GM18505 (cell line): ENCODE data around the gene ELAVL3.

Experiments used
- ATAC-seq: cut with Tn5 transposase; IDR thresholded peaks from one replicate; pipeline ENCODE4 v1.9.1; 2021; ENCODE audit not compliant: unreplicated experiment
- POLR2A ChIP-seq: IDR thresholded peaks from 4 replicates; pipeline ENCODE4 v1.6.1; 2011; ENCODE audit warnings: borderline replicate concordance; ENCODE audit not compliant: insufficient read depth, insufficient read length; ENCODE audit errors: extremely low read depth

The ELAVL3 gene

DNA sequence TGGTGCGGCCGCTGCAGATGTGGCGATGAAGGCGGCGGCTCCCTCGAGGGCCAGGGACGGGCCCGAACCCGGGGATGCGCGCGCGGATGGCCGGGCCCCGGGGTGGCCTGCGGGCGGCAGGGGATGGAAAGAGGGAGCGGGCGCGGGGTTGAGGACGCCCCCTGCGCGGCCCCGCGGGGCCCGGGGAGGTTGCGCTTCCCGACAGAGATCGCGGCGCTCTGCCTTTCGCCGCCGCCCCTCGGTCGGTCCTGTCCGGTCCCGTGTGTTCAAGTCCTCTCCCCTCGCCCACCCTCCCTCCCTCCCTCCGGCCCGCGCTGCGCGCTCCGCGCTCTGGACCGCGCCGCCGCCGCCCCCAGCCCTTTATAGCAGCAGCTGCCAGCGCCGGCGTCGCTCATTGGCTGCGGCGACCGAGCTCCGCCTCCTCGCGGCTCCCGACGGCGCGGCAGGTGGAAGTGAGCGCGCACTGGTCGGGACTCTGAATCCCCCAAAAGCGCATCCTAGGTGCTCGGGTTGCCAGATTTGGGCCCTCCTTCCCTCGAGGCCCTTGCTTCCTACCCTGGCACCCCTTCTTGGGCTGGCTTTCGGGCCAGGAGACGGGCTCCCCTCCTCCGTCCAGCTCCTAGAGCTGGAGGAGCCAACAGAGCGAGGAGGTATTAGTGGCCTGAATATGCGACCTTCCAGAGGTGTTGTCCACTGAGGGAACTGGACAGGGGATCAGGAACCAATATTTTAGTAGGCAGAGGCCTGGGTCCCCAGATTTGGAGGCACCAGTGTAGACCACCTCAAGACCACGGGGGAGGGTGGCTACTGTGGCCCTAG, at the start of gene ELAVL3:
Gene ELAVL3 (minus strand): TSS at position 332 of the 819 bp plus-strand sequence. CDS start 438 bp downstream, outside the sequence.
- TF ChIP-seq POLR2A: no peak
- no peak for ATAC-seq

DNA sequence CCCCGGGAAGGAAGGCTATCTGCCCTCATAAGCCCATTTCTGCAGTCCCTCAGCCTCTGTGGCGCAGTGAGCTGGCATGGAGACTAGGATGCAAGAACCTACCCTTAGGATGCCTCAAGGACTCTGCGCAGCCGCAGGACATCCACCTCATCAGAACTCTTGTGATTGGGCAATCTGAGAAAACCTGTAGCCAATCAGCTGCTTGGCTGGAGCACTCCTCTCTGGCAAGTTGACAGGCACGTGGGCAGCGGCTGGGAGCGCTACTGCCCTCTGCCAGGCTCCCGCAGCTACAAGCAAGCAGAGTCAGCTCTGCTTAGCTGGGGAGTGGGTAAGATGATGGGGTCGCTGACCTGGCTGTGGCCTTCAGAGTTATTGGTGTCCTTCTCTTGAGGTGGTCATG, 49.6 kb upstream of the ELAVL3 start:
- ATAC-seq: no peak

DNA sequence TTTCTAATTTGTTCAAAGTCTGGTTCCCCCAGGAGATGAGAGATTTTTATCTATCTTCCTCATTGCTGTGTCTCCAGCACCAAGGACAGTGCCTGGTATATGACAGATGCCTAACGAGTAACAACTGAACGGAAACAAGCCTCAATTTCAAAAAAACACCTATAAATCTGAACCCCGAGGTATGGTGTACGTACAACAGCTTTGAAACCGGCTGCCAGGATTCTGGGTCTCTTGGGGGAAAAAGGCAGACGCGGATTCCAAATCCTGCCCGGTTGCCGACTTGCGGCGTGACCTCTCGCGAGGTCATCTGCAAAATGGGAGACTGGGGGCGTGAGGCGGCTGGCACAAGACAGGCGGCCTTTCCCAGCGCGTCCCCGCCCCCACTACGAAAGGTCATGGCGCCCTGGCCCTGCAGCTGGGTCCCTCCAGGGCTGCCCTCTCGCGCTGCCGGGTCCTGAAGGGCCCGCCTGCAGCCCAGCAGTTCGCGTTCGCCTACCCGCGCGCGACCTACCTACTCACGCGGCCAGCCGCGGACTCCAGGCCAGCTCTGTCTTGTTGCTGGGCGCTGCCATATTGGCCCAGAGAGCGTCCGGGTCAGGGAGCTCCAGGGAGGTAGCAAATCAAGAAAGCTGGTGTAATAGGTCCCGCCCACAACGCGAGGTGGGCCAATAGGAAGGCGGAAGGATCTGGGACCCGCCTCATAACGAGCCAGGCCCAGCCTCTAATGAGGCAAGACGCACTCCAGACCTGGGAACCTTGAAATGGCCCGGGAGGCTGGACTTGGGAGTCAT, 47.9 kb upstream of the ELAVL3 start, which contains the start of gene ECSIT:
Gene ECSIT (minus strand): TSS at position 584 of the 791 bp plus-strand sequence. CDS start 9,964 bp downstream, outside the sequence.
- ATAC-seq: peak; percentile 88
- peak; percentile 74 for TF ChIP-seq POLR2A

More for the DNA sequence above, 49.6 kb upstream of the ELAVL3 start:
- no peak for TF ChIP-seq POLR2A

DNA sequence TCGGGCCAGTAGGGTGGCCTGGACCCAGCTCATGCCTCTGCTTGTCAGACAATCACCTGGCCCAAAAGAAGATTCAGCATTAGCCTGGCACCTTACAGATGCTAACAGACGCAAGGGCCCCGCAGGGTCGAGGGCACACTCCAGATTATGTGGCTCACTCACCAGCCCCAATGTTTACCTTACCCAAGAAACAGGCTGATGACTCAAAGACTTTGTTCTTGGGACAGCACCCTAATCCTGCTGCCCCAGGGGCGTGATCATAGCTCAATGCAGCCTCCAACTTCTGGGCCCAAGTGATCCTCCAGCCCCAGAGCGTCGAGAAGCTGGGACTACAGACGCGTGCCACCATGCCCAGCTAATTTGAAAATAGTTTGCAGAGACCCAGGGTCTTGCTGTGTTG, 38.3 kb upstream of the ELAVL3 start:
- ATAC-seq: no peak
- no peak for TF ChIP-seq POLR2A

DNA sequence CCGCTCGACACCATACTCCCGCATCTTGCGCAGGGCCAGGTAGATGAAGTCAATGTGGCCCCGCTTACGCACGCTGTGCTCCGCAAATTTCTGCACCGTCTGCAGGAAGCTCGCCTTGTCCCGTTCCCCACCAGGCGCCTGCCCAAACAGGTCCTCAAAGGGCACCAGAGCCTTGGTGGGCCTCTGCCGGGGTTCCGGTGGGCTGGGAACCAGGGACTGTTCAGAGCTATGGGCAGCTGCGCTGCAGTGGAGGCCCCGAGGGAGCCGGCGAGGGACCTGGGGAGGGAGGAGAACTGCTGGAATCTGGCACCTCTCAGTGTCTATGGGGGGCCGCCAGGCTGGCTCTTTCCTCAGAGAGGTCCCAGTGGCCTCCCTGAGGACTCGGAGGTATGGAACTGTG, 33.1 kb upstream of the ELAVL3 start:
- ATAC-seq: no peak
- no peak for TF ChIP-seq POLR2A

DNA sequence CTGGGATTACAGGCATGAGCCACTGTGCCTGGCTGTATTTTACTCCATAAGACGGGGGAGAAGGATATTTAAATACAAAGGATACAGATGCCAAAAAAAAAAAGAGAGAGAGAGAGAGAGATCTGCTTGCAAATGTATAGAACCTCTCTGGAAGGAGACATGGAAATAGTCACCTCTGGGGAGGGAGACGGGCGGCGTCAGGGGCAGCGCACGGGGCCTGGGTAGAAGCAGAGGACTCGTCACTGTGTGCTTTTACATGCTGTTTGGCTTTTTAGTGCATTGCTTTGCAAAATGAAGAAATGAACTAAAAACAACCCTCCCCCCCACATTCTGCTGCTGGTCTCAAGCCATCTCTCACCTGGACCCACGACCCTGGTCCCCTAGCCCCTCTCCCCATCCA, 29.6 kb upstream of the ELAVL3 start:
- ATAC-seq: no peak

DNA sequence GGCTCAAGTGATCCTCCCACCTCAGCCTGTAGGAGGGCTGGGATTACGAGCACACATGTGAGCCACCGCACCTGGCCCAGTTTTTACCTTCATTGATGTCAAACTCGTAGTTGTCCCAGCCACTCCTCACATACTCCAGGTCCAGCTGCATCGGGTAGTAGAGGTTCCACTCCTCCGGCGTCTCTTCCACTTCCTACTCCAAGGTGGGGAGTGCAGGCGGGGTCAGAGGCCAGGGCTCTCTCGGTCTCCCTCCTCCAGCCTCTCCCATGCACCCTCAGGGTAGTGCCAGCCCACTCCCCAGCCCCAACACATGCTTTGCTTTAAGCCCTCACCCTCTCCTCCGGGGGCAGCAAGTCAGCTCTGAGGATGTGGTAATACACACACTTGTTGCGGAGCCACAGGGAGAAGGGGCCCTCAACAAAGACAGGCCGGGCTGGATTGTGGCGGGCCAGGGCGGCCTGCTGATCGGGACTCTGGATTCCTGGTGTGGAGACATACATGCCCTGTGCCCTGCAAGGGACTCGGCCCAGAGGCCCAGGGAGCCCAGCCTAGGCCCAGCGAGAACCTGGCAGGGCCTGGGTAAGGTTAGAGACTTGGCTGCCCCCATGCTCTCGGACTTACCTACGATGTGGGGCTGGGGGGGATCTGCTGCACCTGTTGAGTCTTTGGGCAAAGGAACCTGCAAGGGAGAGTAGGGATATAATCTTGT, 26.7 kb upstream of the ELAVL3 start:
- TF ChIP-seq POLR2A: no peak
- no peak for ATAC-seq

More for the DNA sequence above, 29.6 kb upstream of the ELAVL3 start:
- no peak for TF ChIP-seq POLR2A

DNA sequence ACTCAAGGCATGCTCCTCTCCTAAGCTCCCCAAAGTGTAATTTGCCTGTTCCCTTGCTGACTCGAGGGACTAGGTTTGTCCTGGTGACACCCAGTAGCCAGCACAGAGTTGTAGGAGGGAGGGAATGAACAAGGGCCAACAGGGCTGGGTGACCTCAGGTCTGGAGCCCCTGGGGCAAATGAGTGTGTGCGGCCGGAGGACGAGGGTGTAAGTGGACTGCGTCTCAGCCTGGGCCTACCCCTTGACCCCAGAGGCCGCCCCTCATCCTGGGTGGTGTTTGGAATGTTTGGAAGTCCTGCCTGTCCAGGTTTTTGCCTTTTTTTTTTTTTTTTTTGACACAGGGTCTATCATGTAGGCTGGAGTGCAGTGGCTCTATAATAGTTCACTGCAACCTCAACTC, 26.1 kb upstream of the ELAVL3 start:
- ATAC-seq: no peak
- no peak for TF ChIP-seq POLR2A

DNA sequence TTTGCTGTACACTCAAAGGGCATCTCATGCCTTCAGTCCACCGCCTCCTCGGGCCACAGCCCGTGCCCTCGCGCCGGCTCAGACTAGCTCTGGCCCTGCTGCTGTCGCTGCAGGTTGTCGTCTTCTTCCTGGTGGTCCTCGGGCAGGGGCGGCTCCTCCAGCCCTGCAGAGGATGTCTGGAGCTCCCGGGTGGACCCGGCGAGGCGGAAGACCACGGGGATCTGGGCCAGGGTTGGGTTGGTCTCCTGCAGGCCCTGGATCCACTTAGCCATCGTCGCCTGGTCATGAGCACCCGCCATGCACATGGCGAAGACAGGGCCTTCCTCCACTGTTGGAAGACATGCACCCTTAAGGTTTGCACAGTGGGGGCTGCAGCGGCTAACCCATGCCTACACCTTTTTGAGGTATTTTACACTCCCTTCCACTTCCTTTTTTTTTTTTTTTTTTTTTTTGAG, 25.3 kb upstream of the ELAVL3 start:
- peak; percentile 21 for ATAC-seq
- TF ChIP-seq POLR2A: no peak

DNA sequence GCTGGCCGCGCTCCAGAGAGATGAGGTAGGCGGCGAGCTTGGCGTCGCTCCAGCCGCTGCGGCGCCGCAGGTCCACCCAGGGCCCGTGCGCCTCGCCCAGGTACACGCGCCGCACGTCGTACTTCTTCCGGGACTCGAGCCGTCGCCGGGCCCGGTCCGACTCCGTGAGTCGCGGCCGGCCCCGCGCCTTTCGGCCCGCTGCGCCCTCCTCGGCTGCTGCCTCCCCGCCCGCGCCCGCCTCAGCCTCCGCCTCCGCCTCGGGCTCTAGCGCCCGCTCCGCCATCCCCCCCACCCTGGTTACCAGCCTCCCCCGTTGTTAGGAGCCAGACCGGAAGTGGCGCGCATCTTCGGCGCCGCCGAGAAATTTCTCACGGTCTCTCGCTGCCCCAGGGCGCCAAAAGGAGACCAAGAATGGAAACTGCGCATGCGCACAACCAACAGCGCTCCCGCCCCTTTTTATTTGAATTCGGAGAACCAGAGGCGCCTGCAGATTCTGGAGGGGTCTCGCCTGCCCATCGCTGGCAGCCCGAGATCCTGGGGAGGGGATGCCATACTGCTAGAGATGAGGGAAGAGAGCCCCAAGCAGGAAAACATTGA, 24.8 kb upstream of the ELAVL3 start, which contains the start of gene ZNF653:
Gene ZNF653 (minus strand): TSS at position 336 of the 597 bp plus-strand sequence. CDS start 53 bp downstream, at position 283.
- peak; percentile 49 for ATAC-seq
- peak; percentile 58 for TF ChIP-seq POLR2A

DNA sequence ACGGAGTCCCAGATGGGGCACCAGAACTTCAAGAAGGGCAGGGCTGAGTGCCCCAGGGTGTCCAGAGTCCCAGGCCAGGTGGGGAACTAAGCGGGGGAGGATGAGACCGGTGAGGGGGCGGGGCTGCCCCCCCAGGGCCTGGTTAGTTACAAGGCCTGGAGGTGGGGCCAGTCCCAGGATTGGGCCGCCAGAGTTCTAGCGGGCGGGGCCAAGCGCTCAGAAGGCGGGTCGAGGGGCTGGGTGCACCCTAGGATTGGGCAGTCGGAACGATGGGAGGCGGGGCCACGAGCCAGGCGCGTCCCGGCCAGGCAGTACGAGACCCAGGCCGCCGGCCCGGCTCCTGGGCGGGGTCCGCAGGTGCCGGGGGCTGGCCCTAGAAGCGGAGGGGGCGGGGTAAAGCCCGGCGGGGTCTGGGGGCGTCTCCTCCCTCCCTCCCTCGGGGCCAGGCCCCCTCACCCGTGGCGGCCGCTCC, 24.2 kb upstream of the ELAVL3 start:
- ATAC-seq: peak; percentile 84

DNA sequence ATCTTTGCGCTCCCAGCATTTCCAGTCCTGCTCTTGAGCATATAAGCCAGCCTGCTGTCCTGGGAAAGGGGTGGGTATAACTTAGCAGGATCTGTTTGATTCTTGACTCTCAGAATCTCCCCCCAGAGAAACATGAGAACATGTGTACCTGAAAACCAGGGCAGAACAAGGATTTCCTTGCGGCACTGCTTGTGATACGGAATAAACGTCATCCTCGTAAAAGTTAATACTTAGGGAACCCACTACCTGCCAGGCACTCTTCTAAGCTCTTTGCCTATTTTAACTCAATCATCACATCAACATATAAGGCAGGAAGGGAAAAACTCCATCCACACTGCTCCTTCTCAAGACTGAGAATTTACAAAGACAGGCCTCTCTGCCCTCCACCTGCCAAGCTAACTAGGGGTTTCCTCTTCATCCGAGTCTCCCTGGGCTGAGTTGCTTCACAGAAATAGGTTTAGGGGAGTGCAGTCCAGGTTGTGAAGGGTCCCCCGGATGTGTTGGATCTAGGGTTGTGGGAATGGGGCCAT, 23.7 kb upstream of the ELAVL3 start:
- ATAC-seq: no peak
- no peak for TF ChIP-seq POLR2A

More for the DNA sequence above, 24.2 kb upstream of the ELAVL3 start:
- peak; percentile 1 for TF ChIP-seq POLR2A
